Transverse colon (tissue), 4 donors: Measurements from ENCODE around the gene FANK1. TPM values are rescaled to one million over a fixed set of nuclear protein-coding genes. Genes with fewer than 3 reads are reported as not detected.

Source experiments
- DNase-seq: peaks from one replicate; pipeline ENCODE4 v3.0.0-alpha.2; 2019
- H3K27ac ChIP-seq, 4 donors: fragments of 200-600 bp; sonication (generic); 2 replicates each; pipeline ENCODE4 v1.5.1; 2016 to 2018; ENCODE audit warnings: inconsistent platforms in 4 of 4
- H3K27me3 ChIP-seq: fragments of 200-600 bp; sonication (generic); 2 replicates; pipeline ENCODE4 v1.5.1; 2017; ENCODE audit warnings: inconsistent platforms
- H3K36me3 ChIP-seq, 4 donors: fragments of 200-600 bp; sonication (generic); 2 replicates each; pipeline ENCODE4 v1.5.1; 2017 to 2019; ENCODE audit warnings: inconsistent platforms in 4 of 4
- H3K4me1 ChIP-seq, 4 donors: fragments of 200-600 bp; sonication (generic); 2 replicates each; pipeline ENCODE4 v1.5.1; 2017 to 2020; ENCODE audit warnings: inconsistent platforms in 4 of 4
- H3K4me3 ChIP-seq, 4 donors: fragments of 200-600 bp; sonication (generic); 1 replicate in 1 of 4; 2 replicates in 3 of 4; pipeline versions ENCODE4 v1.5.1 to v1.6.1; 2017 to 2019; ENCODE audit warnings: inconsistent platforms in 4 of 4
- H3K9me3 ChIP-seq, 2 donors: fragments of 200-600 bp; sonication (generic); 2 replicates each; pipeline ENCODE4 v1.5.1; 2017 to 2019; ENCODE audit warnings: inconsistent platforms in 2 of 2
- CTCF ChIP-seq, 5 experiments: fragments of 200-600 bp in 3 of 5; fragments of 450-650 bp in 2 of 5; sonication (generic) in 3 of 5; IDR thresholded peaks; 1 replicate in 2 of 5; 2 replicates in 3 of 5; pipeline ENCODE4 v1.5.1; 2016 to 2017; ENCODE audit warnings: antibody characterized with exemption in 5 of 5, inconsistent platforms in 3 of 5, mild to moderate bottlenecking in 2 of 5, moderate library complexity in 1 of 5
- EP300 ChIP-seq: sonication (generic); formaldehyde crosslinking; IDR thresholded peaks from one replicate; pipeline ENCODE4 v1.6.1; 2017; ENCODE audit warnings: antibody characterized with exemption, low read depth
- POLR2A ChIP-seq: fragments of 450-650 bp; IDR thresholded peaks from one replicate; pipeline ENCODE4 v1.6.1; 2016; ENCODE audit warnings: antibody characterized with exemption, mild to moderate bottlenecking, moderate library complexity
- POLR2AphosphoS5 ChIP-seq, 3 donors: sonication (generic); formaldehyde crosslinking; IDR thresholded peaks; one replicate each; pipeline ENCODE4 v1.6.1; 2016; ENCODE audit warnings: antibody characterized with exemption in 3 of 3
- WGBS, 2 donors: methylation state at CpG; one replicate each; pipeline ENCODE4 v1.1.5; 2018; ENCODE audit warnings: low coverage in 1 of 2; 5-methylcytosine and 5-hydroxymethylcytosine counted together
- in situ Hi-C, 4 donors: fragments of 200-750 bp; cut with MboI; loops; one replicate each; pipeline versions ENCODE4 v1.15.0 to v1.15.1; 2017; ENCODE audit warnings: low sequenced_read_pairs in 3 of 4, low pct_ligation_motif_present in 1 of 4, low pct_unique_long_range_greater_than_20kb in 1 of 4
- intact Hi-C: fragments of 100-400 bp; cut with DNase I; formaldehyde crosslinking; loops from one replicate; pipeline ENCODE4 v1.15.1; 2023; ENCODE audit warnings: low total_unique reads
- total RNA-seq, 4 donors: library from RNA; depleted of rRNA; stranded (reverse); fragments of >200 nt; gene quantifications; one replicate each; pipeline ENCODE4 v1.1.0, GENCODE V29; 2016

Gene FANK1
- total RNA-seq, 4 donors from 2014 or later: 3.4 to 7.5 (median 5.7) TPM

- 61 to 80% methylated on average over 1 to 4 of the region's 4 CpGs for WGBS, 2 donors
- H3K36me3 ChIP-seq: no peaks in the 10 kb centered on the region
- peaks cover 0 to 6% (median 2%) of the 10 kb centered on the region in 4 donors for H3K4me1 ChIP-seq
- H3K9me3 ChIP-seq: no peaks in the 10 kb centered on the region
- in situ Hi-C loops (no loop called here), intact Hi-C loops (no loop called here)
- peak overlapping the region in 2 of 4 donors; percentile 17 to 52 for H3K27ac ChIP-seq
- no peak overlapping the region for H3K4me3 ChIP-seq
- H3K27me3 ChIP-seq: no peaks in the 10 kb centered on the region
- no peak for DNase-seq
- TF ChIP-seq POLR2AphosphoS5 (IDR thresholded peaks at IDR 0.05): no peak
- TF ChIP-seq EP300: no peak
- no peak for TF ChIP-seq POLR2A
- TF ChIP-seq CTCF (IDR thresholded peaks at IDR 0.05): no peak
Measured at GRCh38 chr10:126042354-126042753, 146.0 kb downstream of the FANK1 start.

GRCh38 chr10:126042906-126043305 is 146.5 kb downstream of the FANK1 start:
- intact Hi-C loops (no loop called here), in situ Hi-C loops (no loop called here)
- Histone ChIP-seq H3K4me3 (no peak overlapping the region), H3K9me3 (no peaks in the 10 kb centered on the region), H3K36me3 (no peaks in the 10 kb centered on the region), H3K27me3 (no peaks in the 10 kb centered on the region), H3K4me1 (peaks cover 0 to 6% (median 2%) of the 10 kb centered on the region in 4 donors), H3K27ac (no peak overlapping the region)
- 78% methylated on average over 4 of the region's 10 CpGs; no CpG with 5 or more reads in 1 of the 2 donors for WGBS, 2 donors
- no peak for TF ChIP-seq POLR2AphosphoS5 (IDR thresholded peaks at IDR 0.05)
- no peak for TF ChIP-seq EP300
- TF ChIP-seq CTCF (IDR thresholded peaks at IDR 0.05): no peak
- TF ChIP-seq POLR2A: no peak
- DNase-seq: no peak

- DNase-seq: no peak
- TF ChIP-seq CTCF (IDR thresholded peaks at IDR 0.05) (no peak), POLR2A (no peak)
- Histone ChIP-seq H3K4me1 (peaks cover 0 to 6% (median 2%) of the 10 kb centered on the region in 4 donors), H3K27ac (no peak overlapping the region), H3K4me3 (no peak overlapping the region), H3K27me3 (no peaks in the 10 kb centered on the region), H3K36me3 (no peaks in the 10 kb centered on the region), H3K9me3 (no peaks in the 10 kb centered on the region)
- WGBS, 2 donors: 90% methylated on average over 10 of the region's 10 CpGs; no CpG with 5 or more reads in 1 of the 2 donors
- in situ Hi-C loops (no loop called here), intact Hi-C loops (no loop called here)
Measured at GRCh38 chr10:126043389-126043788, 147.0 kb downstream of the FANK1 start.

- Histone ChIP-seq H3K36me3 (no peaks in the 10 kb centered on the region), H3K27ac (no peak overlapping the region), H3K27me3 (no peaks in the 10 kb centered on the region), H3K9me3 (no peaks in the 10 kb centered on the region), H3K4me3 (no peak overlapping the region), H3K4me1 (peaks cover 0 to 6% (median 2%) of the 10 kb centered on the region in 4 donors)
- in situ Hi-C loops (no loop called here), intact Hi-C loops (no loop called here)
- TF ChIP-seq EP300 (no peak), CTCF (IDR thresholded peaks at IDR 0.05) (no peak), POLR2A (no peak), POLR2AphosphoS5 (IDR thresholded peaks at IDR 0.05) (no peak)
- 66 to 87% methylated on average over 2 to 3 of the region's 3 CpGs for WGBS, 2 donors
- DNase-seq: no peak
Measured at GRCh38 chr10:126045861-126046260, 149.5 kb downstream of the FANK1 start.
